Transverse colon (tissue), 4 donors: ENCODE results near the gene GNAL. TPM values are rescaled to one million over a fixed set of nuclear protein-coding genes. Genes with fewer than 3 reads are reported as not detected.

Experiments used
- DNase-seq: peaks from one replicate; pipeline ENCODE4 v3.0.0-alpha.2; 2019
- H3K27ac ChIP-seq, 4 donors: fragments of 200-600 bp; sonication (generic); 2 replicates each; pipeline ENCODE4 v1.5.1; 2016 to 2018; ENCODE audit warnings: inconsistent platforms in 4 of 4
- H3K27me3 ChIP-seq: fragments of 200-600 bp; sonication (generic); 2 replicates; pipeline ENCODE4 v1.5.1; 2017; ENCODE audit warnings: inconsistent platforms
- H3K36me3 ChIP-seq, 4 donors: fragments of 200-600 bp; sonication (generic); 2 replicates each; pipeline ENCODE4 v1.5.1; 2017 to 2019; ENCODE audit warnings: inconsistent platforms in 4 of 4
- H3K4me1 ChIP-seq, 4 donors: fragments of 200-600 bp; sonication (generic); 2 replicates each; pipeline ENCODE4 v1.5.1; 2017 to 2020; ENCODE audit warnings: inconsistent platforms in 4 of 4
- H3K4me3 ChIP-seq, 4 donors: fragments of 200-600 bp; sonication (generic); 1 replicate in 1 of 4; 2 replicates in 3 of 4; pipeline versions ENCODE4 v1.5.1 to v1.6.1; 2017 to 2019; ENCODE audit warnings: inconsistent platforms in 4 of 4
- H3K9me3 ChIP-seq, 2 donors: fragments of 200-600 bp; sonication (generic); 2 replicates each; pipeline ENCODE4 v1.5.1; 2017 to 2019; ENCODE audit warnings: inconsistent platforms in 2 of 2
- CTCF ChIP-seq, 5 experiments: fragments of 200-600 bp in 3 of 5; fragments of 450-650 bp in 2 of 5; sonication (generic) in 3 of 5; IDR thresholded peaks; 1 replicate in 2 of 5; 2 replicates in 3 of 5; pipeline ENCODE4 v1.5.1; 2016 to 2017; ENCODE audit warnings: antibody characterized with exemption in 5 of 5, inconsistent platforms in 3 of 5, mild to moderate bottlenecking in 2 of 5, moderate library complexity in 1 of 5
- EP300 ChIP-seq: sonication (generic); formaldehyde crosslinking; IDR thresholded peaks from one replicate; pipeline ENCODE4 v1.6.1; 2017; ENCODE audit warnings: antibody characterized with exemption, low read depth
- POLR2A ChIP-seq: fragments of 450-650 bp; IDR thresholded peaks from one replicate; pipeline ENCODE4 v1.6.1; 2016; ENCODE audit warnings: antibody characterized with exemption, mild to moderate bottlenecking, moderate library complexity
- POLR2AphosphoS5 ChIP-seq, 3 donors: sonication (generic); formaldehyde crosslinking; IDR thresholded peaks; one replicate each; pipeline ENCODE4 v1.6.1; 2016; ENCODE audit warnings: antibody characterized with exemption in 3 of 3
- WGBS, 2 donors: methylation state at CpG; one replicate each; pipeline ENCODE4 v1.1.5; 2018; ENCODE audit warnings: low coverage in 1 of 2; 5-methylcytosine and 5-hydroxymethylcytosine counted together
- in situ Hi-C, 4 donors: fragments of 200-750 bp; cut with MboI; loops; one replicate each; pipeline versions ENCODE4 v1.15.0 to v1.15.1; 2017; ENCODE audit warnings: low sequenced_read_pairs in 3 of 4, low pct_ligation_motif_present in 1 of 4, low pct_unique_long_range_greater_than_20kb in 1 of 4
- intact Hi-C: fragments of 100-400 bp; cut with DNase I; formaldehyde crosslinking; loops from one replicate; pipeline ENCODE4 v1.15.1; 2023; ENCODE audit warnings: low total_unique reads
- total RNA-seq, 4 donors: library from RNA; depleted of rRNA; stranded (reverse); fragments of >200 nt; gene quantifications; one replicate each; pipeline ENCODE4 v1.1.0, GENCODE V29; 2016

GNAL gene
- total RNA-seq, 4 donors from 2014 or later = 2.9 to 7.4 (median 7.2) TPM

GRCh38 chr18:11830585-11830984 lies 141.5 kb downstream of the GNAL start:
- in situ Hi-C loops = no loop called here

GRCh38 chr18:11831921-11832320 lies 142.9 kb downstream of the GNAL start:
- intact Hi-C loops = no loop called here
- Histone ChIP-seq H3K4me1 (no peaks in the 10 kb centered on the region), H3K9me3 (no peaks in the 10 kb centered on the region), H3K36me3 (no peaks in the 10 kb centered on the region), H3K4me3 (no peak overlapping the region), H3K27me3 (no peaks in the 10 kb centered on the region), H3K27ac (no peak overlapping the region)
- no peak for TF ChIP-seq EP300
- no peak for TF ChIP-seq CTCF (IDR thresholded peaks at IDR 0.05)
- TF ChIP-seq POLR2A = no peak
- no peak for TF ChIP-seq POLR2AphosphoS5 (IDR thresholded peaks at IDR 0.05)
- WGBS, 2 donors = 88 to 90% methylated on average over 2 to 3 of the region's 3 CpGs
- in situ Hi-C loops = no loop called here
- no peak for DNase-seq

More at GRCh38 chr18:11830585-11830984, 141.5 kb downstream of the GNAL start:
- TF ChIP-seq CTCF (IDR thresholded peaks at IDR 0.05) (no peak), POLR2A (no peak), POLR2AphosphoS5 (IDR thresholded peaks at IDR 0.05) (no peak), EP300 (no peak)
- intact Hi-C loops = no loop called here
- 94 to 96% methylated on average over 3 to 4 of the region's 4 CpGs for WGBS, 2 donors
- no peak overlapping the region for H3K4me3 ChIP-seq
- DNase-seq = no peak
- H3K36me3 ChIP-seq = no peaks in the 10 kb centered on the region
- no peaks in the 10 kb centered on the region for H3K4me1 ChIP-seq
- H3K27ac ChIP-seq = no peak overlapping the region
- no peaks in the 10 kb centered on the region for H3K9me3 ChIP-seq
- H3K27me3 ChIP-seq = no peaks in the 10 kb centered on the region

- no peaks in the 10 kb centered on the region for H3K9me3 ChIP-seq
- no peaks in the 10 kb centered on the region for H3K27me3 ChIP-seq
- H3K4me1 ChIP-seq = no peaks in the 10 kb centered on the region
- intact Hi-C loops (no loop called here), in situ Hi-C loops (no loop called here)
- no peak for DNase-seq
- no peak overlapping the region for H3K27ac ChIP-seq
- WGBS, 2 donors = 79 to 89% methylated on average over 5 of the region's 5 CpGs
- no peaks in the 10 kb centered on the region for H3K36me3 ChIP-seq
- TF ChIP-seq EP300 (no peak), POLR2AphosphoS5 (IDR thresholded peaks at IDR 0.05) (no peak), POLR2A (no peak), CTCF (IDR thresholded peaks at IDR 0.05) (no peak)
- H3K4me3 ChIP-seq = no peak overlapping the region
Measured at GRCh38 chr18:11834772-11835171, 145.7 kb downstream of the GNAL start.

- no peaks in the 10 kb centered on the region for H3K27me3 ChIP-seq
- H3K4me1 ChIP-seq = no peaks in the 10 kb centered on the region
- no peaks in the 10 kb centered on the region for H3K9me3 ChIP-seq
- H3K36me3 ChIP-seq = no peaks in the 10 kb centered on the region
- intact Hi-C loops = no loop called here
- WGBS, 2 donors = 84 to 87% methylated on average over 6 of the region's 6 CpGs
- H3K27ac ChIP-seq = no peak overlapping the region
- in situ Hi-C loops = no loop called here
- DNase-seq = no peak
- no peak overlapping the region for H3K4me3 ChIP-seq
- TF ChIP-seq CTCF (IDR thresholded peaks at IDR 0.05) = no peak
- TF ChIP-seq EP300 = no peak
- TF ChIP-seq POLR2A = no peak
- no peak for TF ChIP-seq POLR2AphosphoS5 (IDR thresholded peaks at IDR 0.05)
Measured at GRCh38 chr18:11839556-11839955, 150.5 kb downstream of the GNAL start.
